Measurements from ENCODE around the gene AKAP13. TPM values are rescaled to one million over a fixed set of nuclear protein-coding genes. Genes with fewer than 3 reads are reported as not detected.

Gene AKAP13
- total RNA-seq, 4 donors from 2014 or later = 332 to 362 (median 351) TPM

- WGBS, 2 donors = 73 to 76% methylated on average over 1 of the region's 1 CpG
- no peaks in the 10 kb centered on the region for H3K36me3 ChIP-seq
- H3K9me3 ChIP-seq = no peaks in the 10 kb centered on the region
- TF ChIP-seq EP300 (IDR thresholded peaks at IDR 0.05) (no peak), POLR2A (IDR thresholded peaks at IDR 0.05) (no peak), CTCF (IDR thresholded peaks at IDR 0.05) (no peak)
- no peaks in the 10 kb centered on the region for H3K27me3 ChIP-seq
- peaks cover 0 to 13% (median 2%) of the 10 kb centered on the region in 4 donors for H3K4me1 ChIP-seq
- no peak for DNase-seq (ENCODE audit: low spot score in 2 of 2)
- no peak overlapping the region for H3K4me3 ChIP-seq
- H3K27ac ChIP-seq = no peak overlapping the region
Measured at GRCh38 chr15:85356276-85356675, 24.1 kb upstream of the AKAP13 start.

- Histone ChIP-seq H3K27me3 (no peaks in the 10 kb centered on the region), H3K36me3 (no peaks in the 10 kb centered on the region), H3K27ac (no peak overlapping the region), H3K4me3 (no peak overlapping the region), H3K9me3 (no peaks in the 10 kb centered on the region), H3K4me1 (peaks cover 0 to 13% (median 2%) of the 10 kb centered on the region in 4 donors)
- 73 to 79% methylated on average over 4 of the region's 4 CpGs for WGBS, 2 donors
- DNase-seq (ENCODE audit: low spot score in 2 of 2) = no peak
- TF ChIP-seq POLR2A (IDR thresholded peaks at IDR 0.05) (no peak), EP300 (IDR thresholded peaks at IDR 0.05) (no peak), CTCF (IDR thresholded peaks at IDR 0.05) (no peak)
Measured at GRCh38 chr15:85361323-85361722, 19.1 kb upstream of the AKAP13 start.

- H3K4me1 ChIP-seq = peaks cover 0 to 9% (median under 1%) of the 10 kb centered on the region in 4 donors
- H3K4me3 ChIP-seq = no peak overlapping the region
- no peaks in the 10 kb centered on the region for H3K27me3 ChIP-seq
- H3K9me3 ChIP-seq = no peaks in the 10 kb centered on the region
- no peak for DNase-seq (ENCODE audit: low spot score in 2 of 2)
- WGBS, 2 donors = 72 to 75% methylated on average over 6 of the region's 6 CpGs
- TF ChIP-seq POLR2A (IDR thresholded peaks at IDR 0.05) = no peak
- no peak for TF ChIP-seq EP300 (IDR thresholded peaks at IDR 0.05)
- TF ChIP-seq CTCF (IDR thresholded peaks at IDR 0.05) = no peak
- no peak overlapping the region for H3K27ac ChIP-seq
- no peaks in the 10 kb centered on the region for H3K36me3 ChIP-seq
Measured at GRCh38 chr15:85362436-85363081, 17.8 kb upstream of the AKAP13 start.

- DNase-seq (ENCODE audit: low spot score in 2 of 2) = no peak
- no peak overlapping the region for H3K27ac ChIP-seq
- no peaks in the 10 kb centered on the region for H3K27me3 ChIP-seq
- TF ChIP-seq POLR2A (IDR thresholded peaks at IDR 0.05) = no peak
- TF ChIP-seq EP300 (IDR thresholded peaks at IDR 0.05) = no peak
- no peak for TF ChIP-seq CTCF (IDR thresholded peaks at IDR 0.05)
- 86 to 93% methylated on average over 2 of the region's 2 CpGs for WGBS, 2 donors
- H3K9me3 ChIP-seq = no peaks in the 10 kb centered on the region
- no peaks in the 10 kb centered on the region for H3K36me3 ChIP-seq
- no peak overlapping the region for H3K4me3 ChIP-seq
- no peaks in the 10 kb centered on the region for H3K4me1 ChIP-seq
Measured at GRCh38 chr15:85365980-85366379, 14.4 kb upstream of the AKAP13 start.

- no peaks in the 10 kb centered on the region for H3K27me3 ChIP-seq
- H3K4me3 ChIP-seq = no peak overlapping the region
- no peaks in the 10 kb centered on the region for H3K4me1 ChIP-seq
- 92 to 94% methylated on average over 4 of the region's 4 CpGs for WGBS, 2 donors
- no peak overlapping the region for H3K27ac ChIP-seq
- H3K36me3 ChIP-seq = no peaks in the 10 kb centered on the region
- H3K9me3 ChIP-seq = no peaks in the 10 kb centered on the region
- DNase-seq (ENCODE audit: low spot score in 2 of 2) = no peak
- no peak for TF ChIP-seq EP300 (IDR thresholded peaks at IDR 0.05)
- TF ChIP-seq POLR2A (IDR thresholded peaks at IDR 0.05) = no peak
- TF ChIP-seq CTCF (IDR thresholded peaks at IDR 0.05) = no peak
Measured at GRCh38 chr15:85367741-85368140, 12.7 kb upstream of the AKAP13 start.
